Spleen (tissue), 7 donors: Measurements from ENCODE around the gene SPACDR.
"Not testable (repeated sequence)": the region's sequence is repeated elsewhere in the genome, so short reads cannot be mapped to it uniquely, and the experiment has no call there.

Experiments
- CTCF ChIP-seq, 11 experiments: fragments of 200-600 bp in 7 of 11; fragments of 450-650 bp in 4 of 11; sonication (generic) in 4 of 11; IDR thresholded peaks in 8 of 11; conservative IDR thresholded peaks in 3 of 11; 1 replicate in 7 of 11; 2 replicates in 4 of 11; pipeline versions ENCODE4 v1.4.0 to v1.8.0; 2016 to 2021; ENCODE audit warnings: antibody characterized with exemption in 11 of 11, inconsistent platforms in 4 of 11, mild to moderate bottlenecking in 1 of 11
- POLR2A ChIP-seq, 3 donors: fragments of 450-650 bp; IDR thresholded peaks; one replicate each; pipeline ENCODE4 v1.5.1; 2017; ENCODE audit warnings: antibody characterized with exemption in 3 of 3, mild to moderate bottlenecking in 1 of 3
- donor health status: DM: no; HTN: no; CAD: no; lungs with moderate emphysema.
- donor health status: DM: no; HTN: no; CAD: no.
- donor health status: DM: no; HTN: no; CAD: no.

GRCh38 chr7:100439244-100439643, 24.8 kb downstream of the SPACDR start:
- not testable (repeated sequence) for TF ChIP-seq CTCF (IDR thresholded peaks at IDR 0.05 in 8 of 11, conservative IDR thresholded peaks at IDR 0.05 in 3 of 11); POLR2A (IDR thresholded peaks at IDR 0.05)
